Ovary (tissue), 3 donors: ENCODE measurements around the gene ANKRD1.

Experiments used
- EP300 ChIP-seq: sonication (generic); formaldehyde crosslinking; IDR thresholded peaks from one replicate; pipeline ENCODE4 v1.6.1; 2017; ENCODE audit warnings: antibody characterized with exemption
- POLR2A ChIP-seq: fragments of 450-650 bp; IDR thresholded peaks from one replicate; pipeline ENCODE4 v1.6.1; 2017; ENCODE audit warnings: antibody characterized with exemption, mild to moderate bottlenecking, moderate library complexity
- TF ChIP-seq, protein P1 (sequence below), 3 donors: fragments of 450-650 bp in 2 of 3; fragments of 200-600 bp in 1 of 3; IDR thresholded peaks; one replicate each; pipeline versions ENCODE4 v1.5.1 to v1.8.0; 2016 to 2022; ENCODE audit warnings: antibody characterized with exemption in 3 of 3, mild to moderate bottlenecking in 1 of 3
- donor health status: DM: no; HTN: no; CAD: no.

DNA sequence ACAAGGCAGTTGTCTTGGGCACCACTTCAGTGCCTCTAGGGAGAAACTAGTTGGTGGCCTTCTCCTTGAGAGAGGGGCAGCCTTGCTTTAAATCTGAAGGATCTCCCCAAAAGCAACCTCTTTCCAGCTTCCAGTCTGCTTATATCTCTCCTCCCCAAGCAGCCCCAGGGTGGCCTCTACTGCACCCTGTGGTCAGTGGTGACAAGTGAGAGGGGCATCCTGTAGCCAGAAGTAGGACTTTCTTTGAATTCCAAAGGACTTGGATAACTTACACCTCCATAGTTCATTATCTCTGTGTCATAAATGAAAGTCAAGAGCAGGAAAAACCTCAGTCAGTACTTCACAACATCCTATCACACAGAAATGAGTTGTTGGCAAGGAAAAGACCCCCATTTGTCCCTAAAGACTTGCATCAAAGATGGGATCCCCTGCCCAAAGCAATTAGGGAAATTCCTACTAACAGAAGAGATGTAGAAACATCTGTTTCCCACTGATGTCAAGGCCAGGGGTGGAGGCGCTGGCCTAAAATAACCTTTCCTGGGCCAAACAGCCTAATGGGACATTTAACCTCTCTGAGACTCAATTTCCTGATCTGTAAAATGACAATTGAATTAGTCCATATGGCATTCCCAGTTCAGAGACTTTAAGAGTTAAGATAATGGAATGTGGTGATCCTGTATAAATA lies 44.0 kb upstream of the ANKRD1 start:
- TF ChIP-seq POLR2A: no peak
- TF ChIP-seq, protein P1, sequence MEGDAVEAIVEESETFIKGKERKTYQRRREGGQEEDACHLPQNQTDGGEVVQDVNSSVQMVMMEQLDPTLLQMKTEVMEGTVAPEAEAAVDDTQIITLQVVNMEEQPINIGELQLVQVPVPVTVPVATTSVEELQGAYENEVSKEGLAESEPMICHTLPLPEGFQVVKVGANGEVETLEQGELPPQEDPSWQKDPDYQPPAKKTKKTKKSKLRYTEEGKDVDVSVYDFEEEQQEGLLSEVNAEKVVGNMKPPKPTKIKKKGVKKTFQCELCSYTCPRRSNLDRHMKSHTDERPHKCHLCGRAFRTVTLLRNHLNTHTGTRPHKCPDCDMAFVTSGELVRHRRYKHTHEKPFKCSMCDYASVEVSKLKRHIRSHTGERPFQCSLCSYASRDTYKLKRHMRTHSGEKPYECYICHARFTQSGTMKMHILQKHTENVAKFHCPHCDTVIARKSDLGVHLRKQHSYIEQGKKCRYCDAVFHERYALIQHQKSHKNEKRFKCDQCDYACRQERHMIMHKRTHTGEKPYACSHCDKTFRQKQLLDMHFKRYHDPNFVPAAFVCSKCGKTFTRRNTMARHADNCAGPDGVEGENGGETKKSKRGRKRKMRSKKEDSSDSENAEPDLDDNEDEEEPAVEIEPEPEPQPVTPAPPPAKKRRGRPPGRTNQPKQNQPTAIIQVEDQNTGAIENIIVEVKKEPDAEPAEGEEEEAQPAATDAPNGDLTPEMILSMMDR (IDR thresholded peaks at IDR 0.05): no peak
- no peak for TF ChIP-seq EP300
